ENCODE data around the gene DNAJC1.

Gene DNAJC1

GRCh38 chr10:21742740-21743412, 260.7 kb downstream of the DNAJC1 start:
- DNase-seq, result no peak
- H3K27me3 ChIP-seq (ENCODE audit: insufficient read depth, low read length, poor library complexity), result no peaks in the 10 kb centered on the region
- H3K36me3 ChIP-seq (ENCODE audit: insufficient read depth, low read length), result peaks cover 69% of the 10 kb centered on the region
- H3K4me2 ChIP-seq (ENCODE audit: insufficient read depth, low read length), result no peak overlapping the region
- H3K9ac ChIP-seq (ENCODE audit: low read depth, low read length), result no peak overlapping the region
- H4K20me1 ChIP-seq (ENCODE audit: insufficient read depth, low read length), result 0 out of 2 replicates have a peak, but pooled peaks cover 4% of the 10 kb centered on the region
- no peak overlapping the region for H2AFZ ChIP-seq (ENCODE audit: low read depth, low read length)
- no peak for ATAC-seq (ENCODE audit: insufficient read depth, low read depth)
- H3K4me3 ChIP-seq (ENCODE audit: low read depth in 1 of 2, low read length in 2 of 2), result no peak overlapping the region
- peaks cover 6% of the 10 kb centered on the region; the same call in 1 of the 2 replicates for H3K4me1 ChIP-seq (ENCODE audit: insufficient read depth, low read length)
- TF ChIP-seq EZH2 (IDR thresholded peaks at IDR 0.05; ENCODE audit: borderline replicate concordance, low read depth, low read length, severe bottlenecking), result no peak
- TF ChIP-seq CTCF (IDR thresholded peaks at IDR 0.05; ENCODE audit: borderline replicate concordance, extremely low read depth, low read length, poor library complexity, severe bottlenecking), result no peak
- no peaks in the 10 kb centered on the region for H3K9me3 ChIP-seq (ENCODE audit: insufficient read depth, low read length, severe bottlenecking)
- no peaks in the 10 kb centered on the region for H3K79me2 ChIP-seq (ENCODE audit: insufficient read depth, low read length)
- no peak overlapping the region for H3K27ac ChIP-seq (ENCODE audit: low read length)

GRCh38 chr10:21740989-21741388, 262.5 kb downstream of the DNAJC1 start:
- DNase-seq (no peak), ATAC-seq (ENCODE audit: insufficient read depth, low read depth) (no peak)
- Histone ChIP-seq H3K27ac (ENCODE audit: low read length) (no peak overlapping the region), H3K27me3 (ENCODE audit: insufficient read depth, low read length, poor library complexity) (no peaks in the 10 kb centered on the region), H3K9me3 (ENCODE audit: insufficient read depth, low read length, severe bottlenecking) (no peaks in the 10 kb centered on the region), H4K20me1 (ENCODE audit: insufficient read depth, low read length) (0 out of 2 replicates have a peak, but pooled peaks cover 4% of the 10 kb centered on the region), H3K9ac (ENCODE audit: low read depth, low read length) (no peak overlapping the region), H3K4me3 (ENCODE audit: low read depth in 1 of 2, low read length in 2 of 2) (no peak overlapping the region), H3K36me3 (ENCODE audit: insufficient read depth, low read length) (peaks cover 87% of the 10 kb centered on the region), H3K4me1 (ENCODE audit: insufficient read depth, low read length) (peaks cover 6% of the 10 kb centered on the region; the same call in 1 of the 2 replicates), H3K79me2 (ENCODE audit: insufficient read depth, low read length) (no peaks in the 10 kb centered on the region), H2AFZ (ENCODE audit: low read depth, low read length) (no peak overlapping the region), H3K4me2 (ENCODE audit: insufficient read depth, low read length) (no peak overlapping the region)
- no peak for TF ChIP-seq CTCF (IDR thresholded peaks at IDR 0.05; ENCODE audit: borderline replicate concordance, extremely low read depth, low read length, poor library complexity, severe bottlenecking)
- no peak for TF ChIP-seq EZH2 (IDR thresholded peaks at IDR 0.05; ENCODE audit: borderline replicate concordance, low read depth, low read length, severe bottlenecking)

- peaks cover 96% of the 10 kb centered on the region for H3K36me3 ChIP-seq (ENCODE audit: insufficient read depth, low read length)
- H3K4me1 ChIP-seq (ENCODE audit: insufficient read depth, low read length), result peaks cover 3% of the 10 kb centered on the region; the same call in 1 of the 2 replicates
- no peak overlapping the region; the same call in 1 of the 2 replicates for H3K27ac ChIP-seq (ENCODE audit: low read length)
- H3K9me3 ChIP-seq (ENCODE audit: insufficient read depth, low read length, severe bottlenecking), result no peaks in the 10 kb centered on the region
- DNase-seq (no peak), ATAC-seq (ENCODE audit: insufficient read depth, low read depth) (peak; percentile 39; the same call in 1 of the 3 replicates)
- no peaks in the 10 kb centered on the region for H3K79me2 ChIP-seq (ENCODE audit: insufficient read depth, low read length)
- no peak overlapping the region for H3K9ac ChIP-seq (ENCODE audit: low read depth, low read length)
- H2AFZ ChIP-seq (ENCODE audit: low read depth, low read length), result no peak overlapping the region
- no peaks in the 10 kb centered on the region for H3K27me3 ChIP-seq (ENCODE audit: insufficient read depth, low read length, poor library complexity)
- no peak for TF ChIP-seq EZH2 (IDR thresholded peaks at IDR 0.05; ENCODE audit: borderline replicate concordance, low read depth, low read length, severe bottlenecking)
- no peak for TF ChIP-seq CTCF (IDR thresholded peaks at IDR 0.05; ENCODE audit: borderline replicate concordance, extremely low read depth, low read length, poor library complexity, severe bottlenecking)
- H3K4me3 ChIP-seq (ENCODE audit: low read depth in 1 of 2, low read length in 2 of 2), result no peak overlapping the region
- no peak overlapping the region for H3K4me2 ChIP-seq (ENCODE audit: insufficient read depth, low read length)
- 0 out of 2 replicates have a peak, but pooled peaks cover 5% of the 10 kb centered on the region for H4K20me1 ChIP-seq (ENCODE audit: insufficient read depth, low read length)
Observed at GRCh38 chr10:21737106-21737505, 266.4 kb downstream of the DNAJC1 start.
